ENCODE results near the gene NGRN.
"Not testable (repeated sequence)": the region's sequence is repeated elsewhere in the genome, so short reads cannot be mapped to it uniquely, and the experiment has no call there.

Gene NGRN

DNA sequence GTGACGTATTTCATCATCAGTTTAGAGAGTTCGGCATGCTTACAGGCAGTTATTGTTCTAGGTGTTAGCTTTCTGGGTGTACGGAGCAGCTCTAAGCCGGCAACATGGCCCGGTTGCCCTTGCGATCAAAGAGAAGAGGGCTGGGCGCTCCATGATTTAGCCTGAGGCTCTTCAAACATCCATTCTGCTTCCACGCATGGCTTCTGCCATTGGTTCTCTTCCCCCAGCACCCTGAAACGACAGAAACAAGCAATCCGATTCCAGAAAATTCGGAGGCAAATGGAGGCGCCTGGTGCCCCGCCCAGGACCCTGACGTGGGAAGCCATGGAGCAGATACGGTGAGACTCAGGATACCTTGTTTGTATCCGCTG is 574 bp downstream of the NGRN start:
- peak in 1 of 2 donors; percentile 34 for DNase-seq
- no peak for TF ChIP-seq CTCF (IDR thresholded peaks at IDR 0.05)
- H3K27me3 ChIP-seq, result no peaks in the 10 kb centered on the region

DNA sequence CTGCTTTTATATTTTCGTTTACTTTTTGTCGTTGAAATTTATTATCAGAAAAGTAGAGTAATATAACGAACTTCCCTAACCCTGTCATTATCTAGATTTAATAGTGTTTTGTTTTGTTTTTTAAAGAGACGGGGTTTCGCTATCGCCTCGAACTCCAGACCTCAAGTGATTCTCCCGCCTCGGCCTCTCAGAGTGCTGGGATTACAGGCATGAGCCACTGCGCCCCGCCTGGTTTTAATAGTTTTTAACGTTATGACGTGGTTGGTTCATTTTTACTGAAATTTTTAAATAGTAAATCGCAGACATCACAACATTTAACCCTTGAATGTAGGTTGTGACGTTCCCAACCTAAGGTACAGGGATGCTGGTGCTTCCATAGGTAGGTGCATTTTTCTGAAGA is 1.0 kb downstream of the NGRN start:
- TF ChIP-seq CTCF (IDR thresholded peaks at IDR 0.05), result no peak
- H3K4me1 ChIP-seq, result peaks cover 0 to 56% (median 31%) of the 10 kb centered on the region in 4 donors
- H3K9me3 ChIP-seq, result no peaks in the 10 kb centered on the region
- peak overlapping the region; percentile 73 to 83 for H3K4me3 ChIP-seq
- peak overlapping the region; percentile 90 to 95 for H3K27ac ChIP-seq
- peaks cover 15 to 30% (median 29%) of the 10 kb centered on the region in 3 donors for H3K36me3 ChIP-seq
- DNase-seq, result no peak
- intact Hi-C loops (cut with DNase I; ENCODE audit: low total_unique reads), result no loop called here
- H3K27me3 ChIP-seq, result no peaks in the 10 kb centered on the region

More for the DNA sequence above, 574 bp downstream of the NGRN start:
- peaks cover 0 to 51% (median 30%) of the 10 kb centered on the region in 4 donors for H3K4me1 ChIP-seq
- peak overlapping the region; percentile 73 to 83 for H3K4me3 ChIP-seq
- no peaks in the 10 kb centered on the region for H3K9me3 ChIP-seq
- peaks cover 10 to 26% (median 25%) of the 10 kb centered on the region in 3 donors for H3K36me3 ChIP-seq
- H3K27ac ChIP-seq, result peak overlapping the region; percentile 90 to 95
- intact Hi-C loops (cut with DNase I; ENCODE audit: low total_unique reads), result no loop called here

GRCh38 chr15:90268415-90268814 is 2.9 kb downstream of the NGRN start:
- no peak for TF ChIP-seq CTCF (IDR thresholded peaks at IDR 0.05)
- Histone ChIP-seq H3K4me1 (peaks cover 0 to 59% (median 33%) of the 10 kb centered on the region in 4 donors), H3K27me3 (no peaks in the 10 kb centered on the region), H3K4me3 (peak overlapping the region in 1 of 2 donors; percentile 83), H3K27ac (no peak overlapping the region), H3K36me3 (peaks cover 29 to 50% (median 41%) of the 10 kb centered on the region in 3 donors), H3K9me3 (no peaks in the 10 kb centered on the region)
- no peak for DNase-seq
- intact Hi-C loops (cut with DNase I; ENCODE audit: low total_unique reads), result no loop called here

DNA sequence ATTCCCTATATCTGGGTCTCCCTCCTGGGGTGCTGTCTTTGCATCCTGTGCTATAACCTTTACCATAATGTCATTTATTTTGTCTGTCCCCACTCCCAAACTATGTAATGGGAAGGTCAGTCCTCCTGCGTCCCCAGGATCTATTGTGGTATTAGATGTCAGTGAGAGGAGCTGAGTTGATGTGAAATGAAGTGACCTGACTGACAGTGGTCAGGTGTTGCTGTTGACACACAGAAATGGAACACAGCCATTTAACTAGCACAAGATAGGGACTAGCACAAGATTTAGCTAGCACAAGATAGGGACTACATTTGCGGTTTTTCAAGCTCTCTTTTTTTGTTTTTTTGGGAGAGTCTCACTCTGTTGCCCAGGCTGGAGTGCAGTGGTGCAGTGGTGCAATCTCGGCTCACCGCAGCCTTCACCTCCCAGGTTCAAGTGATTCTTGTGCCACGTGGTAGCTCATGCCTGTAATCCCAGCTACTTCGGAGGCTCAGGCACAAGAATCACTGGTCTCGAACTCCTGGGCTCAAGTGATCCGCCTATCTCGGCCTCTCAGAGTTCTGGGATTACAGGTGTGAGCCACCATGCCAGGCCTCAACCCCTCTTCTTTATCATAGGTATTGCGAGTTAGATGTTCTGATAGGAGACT is 5.2 kb downstream of the NGRN start:
- no peak overlapping the region for H3K27ac ChIP-seq

GRCh38 chr15:90271459-90272166 is 6.1 kb downstream of the NGRN start:
- H3K36me3 ChIP-seq, result peaks cover 50 to 79% (median 62%) of the 10 kb centered on the region in 3 donors
- no peak overlapping the region for H3K27ac ChIP-seq
- no peak for TF ChIP-seq CTCF (IDR thresholded peaks at IDR 0.05)
- H3K9me3 ChIP-seq, result no peaks in the 10 kb centered on the region
- intact Hi-C loops (cut with DNase I; ENCODE audit: low total_unique reads), result no loop called here
- no peak overlapping the region for H3K4me3 ChIP-seq
- no peak for DNase-seq
- H3K4me1 ChIP-seq, result peaks cover 0 to 50% (median 28%) of the 10 kb centered on the region in 4 donors
- no peaks in the 10 kb centered on the region for H3K27me3 ChIP-seq

More for the DNA sequence above, 5.2 kb downstream of the NGRN start:
- no peak overlapping the region for H3K4me3 ChIP-seq
- H3K27me3 ChIP-seq, result no peaks in the 10 kb centered on the region
- H3K9me3 ChIP-seq, result no peaks in the 10 kb centered on the region
- no peak for DNase-seq
- intact Hi-C loops (cut with DNase I; ENCODE audit: low total_unique reads), result no loop called here
- peaks cover 0 to 51% (median 28%) of the 10 kb centered on the region in 4 donors for H3K4me1 ChIP-seq
- H3K36me3 ChIP-seq, result peaks cover 43 to 71% (median 60%) of the 10 kb centered on the region in 3 donors
- TF ChIP-seq CTCF (IDR thresholded peaks at IDR 0.05), result no peak

GRCh38 chr15:90278467-90278866 is 13.0 kb downstream of the NGRN start:
- H3K9me3 ChIP-seq; intact Hi-C loops (cut with DNase I; ENCODE audit: low total_unique reads); H3K27ac ChIP-seq; H3K4me1 ChIP-seq; DNase-seq; H3K27me3 ChIP-seq; H3K4me3 ChIP-seq: not testable (repeated sequence)
- H3K36me3 ChIP-seq, result peaks cover 20 to 29% (median 21%) of the 10 kb centered on the region in 3 donors

- H3K4me1 ChIP-seq; H3K27ac ChIP-seq; intact Hi-C loops (cut with DNase I; ENCODE audit: low total_unique reads); DNase-seq; H3K27me3 ChIP-seq; H3K36me3 ChIP-seq; H3K9me3 ChIP-seq; H3K4me3 ChIP-seq: not testable (repeated sequence)
Measured at GRCh38 chr15:90280743-90281142, 15.3 kb downstream of the NGRN start.

DNA sequence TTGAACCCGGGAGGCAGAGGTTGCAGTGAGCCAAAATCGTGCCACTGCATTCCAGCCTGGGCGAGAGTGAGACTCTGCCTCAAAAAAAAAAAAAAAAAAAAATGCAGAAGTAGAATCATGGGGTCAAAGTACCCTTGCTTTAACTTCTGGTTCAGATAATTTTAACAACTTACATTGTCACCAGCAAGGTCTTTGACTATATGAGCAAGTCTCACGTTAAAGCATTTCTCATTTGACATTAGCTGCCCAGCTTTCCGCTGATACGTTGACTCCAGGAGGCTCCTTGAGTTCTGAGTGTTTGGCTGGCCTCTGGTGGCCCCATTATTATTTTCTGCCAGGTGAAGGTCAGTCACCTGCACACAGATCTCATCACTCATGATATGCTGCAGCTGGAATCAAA is 16.2 kb downstream of the NGRN start:
- H3K27ac ChIP-seq; H3K9me3 ChIP-seq; H3K4me3 ChIP-seq; H3K36me3 ChIP-seq; H3K4me1 ChIP-seq; H3K27me3 ChIP-seq; intact Hi-C loops (cut with DNase I; ENCODE audit: low total_unique reads); DNase-seq: not testable (repeated sequence)
